Muscle of back (tissue), 11 donors: Measurements from ENCODE around the gene PLAGL2. TPM values are rescaled to one million over a fixed set of nuclear protein-coding genes. Genes with fewer than 3 reads are reported as not detected.
A peak's percentile ranks its signal among the peaks of the same experiment; 100 is the strongest.
"Not testable (repeated sequence)": the region's sequence is repeated elsewhere in the genome, so short reads cannot be mapped to it uniquely, and the experiment has no call there.

Experiments used
- DNase-seq, 3 donors: peaks; one replicate each; pipeline versions ENCODE4 v3.0.0 to v3.0.0-alpha.2; 2013
- polyA plus RNA-seq, 10 donors: library from polyadenylated mRNA; unstranded; fragments of 120-200 nt; gene quantifications; one replicate each; pipeline ENCODE4 v1.2.1, GENCODE V29; 2013; ENCODE audit not compliant: insufficient read length in 10 of 10

Gene PLAGL2
- polyA plus RNA-seq, 10 donors: 10.6 to 15.5 (median 12.4) TPM

DNA sequence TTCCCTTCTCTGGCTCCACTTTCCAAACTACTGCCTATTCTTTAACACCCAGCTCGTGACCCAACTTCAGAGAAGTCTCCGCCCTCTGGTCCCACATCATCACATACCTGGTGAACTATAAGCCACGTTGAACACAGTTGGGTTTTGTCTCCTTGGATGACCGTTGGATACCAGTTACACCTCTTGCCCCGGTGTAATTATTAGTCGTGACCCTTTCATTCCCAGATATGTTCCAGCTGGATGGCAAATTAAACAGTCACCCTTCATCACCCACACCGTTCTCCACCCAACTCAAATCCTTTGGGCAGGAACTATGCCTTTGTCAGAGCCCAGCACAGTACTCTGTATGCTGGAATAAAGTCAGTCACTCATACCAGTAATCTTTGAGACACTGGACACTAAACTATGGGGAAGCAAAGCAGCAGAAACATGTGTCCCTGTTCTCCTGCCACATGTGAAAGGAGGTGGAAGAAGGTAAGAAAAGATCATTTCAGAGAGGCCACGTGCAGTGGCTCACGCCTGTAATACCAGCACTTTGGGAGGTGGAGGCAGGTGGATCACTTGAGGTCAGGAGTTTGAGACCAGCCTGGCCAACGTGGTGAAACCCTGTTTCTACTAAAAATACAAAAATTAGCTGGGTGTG is 22.5 kb downstream of the PLAGL2 start:
- no peak for DNase-seq

DNA sequence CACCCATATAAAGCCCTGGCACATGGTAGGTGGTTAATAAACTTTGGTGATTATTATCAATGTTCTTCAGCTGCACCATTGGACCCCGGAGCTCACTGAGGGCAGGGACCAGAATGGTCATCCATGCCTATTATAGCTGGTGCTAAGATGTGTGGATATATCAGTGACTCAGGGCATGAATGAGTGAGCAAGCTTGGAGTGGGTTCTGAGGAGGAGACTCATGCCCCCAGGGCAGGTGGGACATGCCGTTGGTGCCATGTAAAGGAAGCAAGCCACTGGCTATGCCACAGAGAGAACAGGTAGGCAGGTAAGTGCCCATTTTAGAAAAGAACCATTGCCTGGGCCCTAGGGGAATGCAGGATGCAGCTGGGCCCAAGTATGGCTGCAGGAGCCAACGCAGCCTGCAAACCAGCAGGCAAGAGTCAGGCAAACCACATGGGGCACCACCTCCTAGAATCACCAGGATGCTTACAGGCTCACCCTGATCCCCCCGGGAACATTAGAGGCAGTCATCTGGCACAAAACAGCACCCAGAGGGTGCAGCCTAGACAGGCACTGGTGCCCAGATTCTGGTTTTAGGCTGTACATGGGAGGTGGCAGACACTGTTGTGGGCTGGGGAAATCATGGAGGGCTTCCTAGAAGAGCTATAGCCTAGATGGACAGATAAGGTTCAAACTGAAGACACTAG is 23.5 kb downstream of the PLAGL2 start:
- DNase-seq: no peak

DNA sequence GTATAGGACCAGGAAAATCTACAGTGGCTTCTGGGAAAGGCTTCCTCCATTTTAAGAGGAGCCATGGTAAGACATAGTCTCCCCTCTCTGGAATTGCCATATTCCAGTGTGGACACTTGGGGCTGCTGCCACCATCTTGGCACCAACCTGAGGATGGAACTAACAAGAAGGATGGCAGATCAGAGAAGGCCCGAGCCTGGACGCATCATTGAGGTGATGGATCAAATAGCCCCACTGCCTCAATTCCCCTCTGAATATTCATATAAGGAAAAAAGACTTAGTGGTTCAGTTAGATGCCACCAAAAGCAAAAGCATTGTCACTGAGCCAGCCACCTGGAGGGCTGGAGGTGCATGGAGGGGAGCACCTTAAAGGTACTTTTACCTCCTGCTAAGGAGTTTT is 25.9 kb downstream of the PLAGL2 start:
- no peak for DNase-seq

DNA sequence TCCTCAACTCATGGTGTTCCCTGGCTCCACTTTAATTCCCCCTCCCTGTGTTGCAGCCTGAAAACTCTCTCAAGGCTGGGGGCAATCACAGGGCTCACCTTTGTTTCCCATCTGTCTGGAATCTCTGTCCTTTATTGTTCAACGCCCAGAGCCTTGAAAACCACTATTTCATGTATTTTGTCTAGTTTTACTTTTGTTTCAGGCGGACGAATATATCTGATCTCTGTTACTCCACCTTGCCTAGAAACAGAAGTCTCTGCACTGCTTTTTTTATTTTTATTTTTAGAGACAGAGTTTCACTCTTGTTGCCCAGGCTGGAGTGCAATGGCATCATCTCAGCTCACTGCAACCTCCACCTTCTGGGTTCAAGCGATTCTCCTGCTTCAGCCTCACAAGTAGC is 27.6 kb downstream of the PLAGL2 start:
- no peak for DNase-seq

DNA sequence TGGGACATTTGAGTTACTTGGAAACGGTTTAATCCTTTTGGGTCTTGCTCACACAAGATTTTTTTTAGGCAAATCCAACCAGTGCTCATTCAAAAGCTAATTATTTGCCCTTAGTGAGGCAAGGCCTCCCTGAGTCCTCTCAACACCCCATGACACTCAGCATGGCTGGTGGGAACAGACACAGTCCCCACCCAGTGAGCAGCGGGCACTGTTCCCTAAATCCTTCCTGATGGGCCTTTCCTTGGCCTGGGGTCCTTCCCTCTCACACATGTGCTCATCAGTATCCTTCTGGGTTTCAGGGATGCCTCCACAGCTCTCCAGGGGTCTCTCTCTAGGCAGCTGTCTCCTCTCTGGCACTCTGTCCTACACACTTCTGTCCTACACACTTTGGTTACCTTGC is 28.0 kb downstream of the PLAGL2 start:
- no peak for DNase-seq

DNA sequence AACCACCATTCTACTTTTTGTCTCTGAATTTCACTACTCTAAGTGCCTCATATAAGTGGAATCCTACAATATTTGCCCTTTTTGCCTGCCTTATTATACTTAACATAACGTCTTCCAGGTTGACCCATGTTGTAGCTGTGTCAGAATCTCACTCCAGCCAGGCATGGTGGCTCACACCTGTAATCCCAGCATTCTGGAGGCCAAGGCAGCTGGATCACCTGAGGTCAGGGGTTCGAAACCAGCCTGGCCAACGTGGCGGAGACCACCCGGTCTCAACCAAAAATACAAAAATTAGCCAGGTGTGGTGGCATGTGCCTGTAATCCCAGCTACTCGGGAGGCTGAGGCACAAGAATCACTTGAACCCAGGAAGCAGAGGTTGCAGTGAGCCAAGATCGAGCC is 29.8 kb downstream of the PLAGL2 start:
- DNase-seq: not testable (repeated sequence)

DNA sequence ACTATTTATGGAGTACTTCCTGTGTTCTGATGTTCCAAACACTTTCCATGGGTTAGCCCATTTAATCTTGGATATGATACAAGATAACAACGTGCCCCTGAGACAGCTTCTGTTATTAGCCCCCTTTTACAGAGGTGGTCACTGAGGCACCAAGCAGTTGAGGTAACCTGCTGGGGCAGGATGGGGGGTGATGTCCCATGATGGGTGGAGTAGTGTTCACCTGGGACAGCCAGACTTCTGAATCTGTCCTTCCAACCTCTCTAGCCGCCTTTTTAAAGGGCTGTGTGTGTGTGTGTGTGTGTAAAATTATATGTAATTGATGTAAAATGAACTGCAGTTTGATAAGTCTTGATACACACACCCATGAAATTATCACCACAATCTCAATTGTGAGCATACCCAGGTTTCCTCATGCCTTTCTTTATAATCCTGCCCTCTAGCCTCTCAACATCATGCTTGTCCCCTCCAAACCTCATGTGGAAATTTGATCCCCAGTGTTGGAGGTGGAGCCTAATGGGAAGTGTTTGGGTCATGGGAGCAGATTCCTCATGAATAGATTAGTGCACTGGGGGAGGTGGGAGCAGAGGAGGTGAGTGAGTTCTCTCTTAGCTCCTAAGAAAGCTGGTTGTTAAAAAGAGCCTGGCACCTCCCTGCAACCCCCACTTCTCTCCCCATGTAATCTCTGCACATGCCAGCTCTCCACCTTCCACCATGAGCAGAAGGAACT is 39.2 kb downstream of the PLAGL2 start:
- DNase-seq: peak in 1 of 3 donors; percentile 7

DNA sequence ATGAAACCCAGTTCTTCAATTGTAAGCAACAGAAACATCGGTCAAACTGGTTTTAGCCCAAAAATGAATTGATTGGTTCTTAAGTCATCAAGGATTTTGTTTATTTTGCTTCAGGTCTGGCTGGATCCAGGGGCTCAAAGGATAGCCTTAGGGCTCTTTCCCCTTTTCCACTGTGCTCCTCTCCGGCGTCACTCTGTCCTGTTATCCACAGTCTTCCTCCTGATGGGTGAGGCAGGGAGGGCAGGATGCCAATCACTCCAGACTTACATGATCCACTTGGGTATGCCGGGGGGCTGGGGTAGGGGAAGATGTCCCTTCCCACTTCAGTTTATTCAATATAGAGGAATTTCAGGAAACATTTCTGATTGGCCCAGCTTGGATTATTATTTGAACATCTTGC is 40.0 kb downstream of the PLAGL2 start:
- DNase-seq: no peak

DNA sequence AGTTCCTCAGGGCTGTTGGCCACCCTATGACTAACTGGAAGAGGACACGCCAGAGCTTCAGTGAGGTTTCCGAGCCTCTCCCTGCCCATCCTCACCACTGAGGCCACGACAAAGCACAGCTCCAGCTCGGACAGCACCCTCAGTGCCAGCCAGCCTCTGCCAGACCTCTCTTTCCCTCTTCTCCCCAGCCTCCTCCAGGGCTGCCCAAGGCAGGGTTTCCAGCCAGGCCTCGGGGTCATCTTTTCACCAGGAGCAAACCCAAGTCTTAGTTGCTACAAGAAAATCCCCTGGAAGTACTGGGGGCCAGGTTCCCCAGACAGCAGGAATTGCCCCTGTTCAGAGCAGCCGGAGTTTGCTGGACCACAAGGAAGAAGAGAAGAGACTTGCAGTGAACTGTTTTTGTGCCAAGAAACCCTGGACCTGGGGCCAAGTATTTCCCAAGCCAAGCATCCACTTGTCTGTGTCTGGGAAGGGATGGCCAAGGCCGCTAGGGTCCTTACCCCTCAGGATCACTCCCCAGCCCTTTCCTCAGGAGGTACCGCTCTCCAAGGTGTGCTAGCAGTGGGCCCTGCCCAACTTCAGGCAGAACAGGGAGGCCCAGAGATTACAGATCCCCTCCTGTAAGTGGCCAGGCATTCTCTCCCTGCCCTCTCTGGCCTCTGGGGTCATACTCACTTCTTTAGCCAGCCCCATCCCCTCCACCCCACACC is 41.6 kb downstream of the PLAGL2 start:
- DNase-seq: no peak

DNA sequence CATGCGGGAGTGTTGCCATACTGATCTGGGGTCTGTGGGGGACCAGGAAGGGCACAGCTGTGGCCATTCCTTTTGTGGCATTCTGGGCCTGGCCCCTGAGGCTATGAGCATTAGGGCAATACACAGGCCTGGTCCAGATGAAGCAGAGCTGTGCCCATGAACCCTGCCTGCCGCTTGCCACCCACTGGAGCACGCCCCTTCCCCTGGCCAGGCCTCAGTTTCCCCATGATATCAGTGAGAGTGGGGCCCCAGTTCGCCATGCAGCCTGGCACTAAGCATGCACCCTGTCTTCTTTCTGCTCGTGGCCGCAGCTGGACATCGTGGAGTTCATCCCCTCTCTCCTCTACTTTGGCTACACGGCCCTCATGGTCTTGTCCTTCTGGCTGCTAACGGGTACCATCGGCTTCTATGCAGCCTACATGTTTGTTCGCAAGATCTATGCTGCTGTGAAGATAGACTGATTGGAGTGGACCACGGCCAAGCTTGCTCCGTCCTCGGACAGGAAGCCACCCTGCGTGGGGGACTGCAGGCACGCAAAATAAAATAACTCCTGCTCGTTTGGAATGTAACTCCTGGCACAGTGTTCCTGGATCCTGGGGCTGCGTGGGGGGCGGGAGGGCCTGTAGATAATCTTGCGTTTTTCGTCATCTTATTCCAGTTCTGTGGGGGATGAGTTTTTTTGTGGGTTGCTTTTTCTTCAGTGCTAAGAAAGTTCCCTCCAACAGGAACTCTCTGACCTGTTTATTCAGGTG is 42.4 kb downstream of the PLAGL2 start:
- DNase-seq: no peak

DNA sequence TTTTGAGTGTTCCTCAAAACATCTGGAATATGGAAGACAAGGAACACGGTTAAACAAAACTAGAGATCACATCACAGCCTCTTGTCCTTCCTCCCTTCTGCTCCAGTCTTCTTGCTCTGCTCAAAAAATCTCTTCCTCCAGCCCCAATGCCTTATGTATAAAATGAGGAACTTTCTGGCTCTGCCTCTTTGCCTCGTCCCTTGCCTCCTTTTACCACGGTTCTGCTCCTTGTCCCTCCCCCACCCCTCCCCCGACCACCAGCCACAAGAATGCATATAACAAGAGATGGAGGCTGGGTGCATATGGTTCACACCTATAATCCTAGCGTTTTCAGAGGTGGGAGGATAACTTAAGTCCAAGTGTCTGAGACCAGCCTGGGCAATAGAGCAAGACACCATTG is 43.6 kb downstream of the PLAGL2 start:
- no peak for DNase-seq

DNA sequence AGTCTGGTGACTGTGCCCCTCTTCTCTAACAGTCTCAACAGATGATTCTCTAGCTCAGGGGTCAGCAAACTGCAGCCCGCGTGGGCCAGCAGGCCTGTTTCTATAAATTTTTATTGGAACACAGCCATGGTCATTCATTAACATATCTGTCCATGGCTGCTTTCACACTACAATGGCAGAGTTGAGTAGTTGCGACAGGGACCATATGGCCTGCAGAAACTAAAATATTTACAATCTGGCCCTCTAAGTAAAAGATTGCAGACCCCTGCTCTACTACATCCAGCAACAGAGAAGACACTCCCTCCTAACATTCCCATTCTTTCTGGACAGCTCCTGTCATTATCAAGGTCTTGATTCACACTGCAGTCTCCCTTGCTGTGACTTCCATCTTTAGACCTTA is 45.2 kb downstream of the PLAGL2 start:
- DNase-seq: no peak

DNA sequence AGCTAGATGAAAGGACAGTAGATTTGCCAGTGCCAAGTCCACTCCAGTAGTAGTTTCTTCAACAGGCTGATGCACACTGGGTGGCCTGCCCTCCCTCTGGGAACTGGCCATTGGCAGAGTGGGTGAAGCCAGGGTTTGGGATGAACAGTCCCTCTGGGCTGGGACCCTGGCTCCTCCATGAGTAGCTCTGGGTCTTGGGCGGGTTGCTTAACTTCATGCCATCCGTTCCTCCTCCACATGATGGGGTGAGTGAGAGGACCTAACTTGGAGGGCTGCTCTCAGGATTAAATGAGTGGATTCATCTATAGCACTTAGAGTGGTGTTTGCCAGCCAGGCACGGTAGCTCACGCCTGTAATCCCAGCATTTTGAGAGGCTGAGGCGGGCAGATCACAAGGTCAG is 47.2 kb downstream of the PLAGL2 start:
- no peak for DNase-seq

DNA sequence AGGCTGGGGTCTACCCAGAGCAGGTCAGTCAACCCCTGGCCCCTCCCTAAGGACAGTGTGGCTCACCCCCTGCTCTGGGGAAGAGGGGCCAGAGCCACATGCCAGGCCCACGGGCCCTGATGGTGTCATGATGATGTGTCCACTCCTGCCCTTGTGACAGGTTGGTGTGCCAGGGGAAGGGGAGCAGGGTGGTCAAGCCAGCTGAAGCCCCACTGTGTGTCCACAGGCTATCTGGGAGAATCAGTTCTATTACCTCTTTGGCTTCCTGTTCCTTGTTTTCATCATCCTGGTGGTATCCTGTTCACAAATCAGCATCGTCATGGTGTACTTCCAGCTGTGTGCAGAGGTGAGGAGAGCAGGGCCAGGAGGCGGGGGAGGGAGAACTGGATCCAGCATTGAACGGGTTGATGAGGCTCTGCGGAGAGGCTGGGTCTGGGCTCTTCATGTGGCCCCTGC is 47.7 kb downstream of the PLAGL2 start:
- DNase-seq: no peak

DNA sequence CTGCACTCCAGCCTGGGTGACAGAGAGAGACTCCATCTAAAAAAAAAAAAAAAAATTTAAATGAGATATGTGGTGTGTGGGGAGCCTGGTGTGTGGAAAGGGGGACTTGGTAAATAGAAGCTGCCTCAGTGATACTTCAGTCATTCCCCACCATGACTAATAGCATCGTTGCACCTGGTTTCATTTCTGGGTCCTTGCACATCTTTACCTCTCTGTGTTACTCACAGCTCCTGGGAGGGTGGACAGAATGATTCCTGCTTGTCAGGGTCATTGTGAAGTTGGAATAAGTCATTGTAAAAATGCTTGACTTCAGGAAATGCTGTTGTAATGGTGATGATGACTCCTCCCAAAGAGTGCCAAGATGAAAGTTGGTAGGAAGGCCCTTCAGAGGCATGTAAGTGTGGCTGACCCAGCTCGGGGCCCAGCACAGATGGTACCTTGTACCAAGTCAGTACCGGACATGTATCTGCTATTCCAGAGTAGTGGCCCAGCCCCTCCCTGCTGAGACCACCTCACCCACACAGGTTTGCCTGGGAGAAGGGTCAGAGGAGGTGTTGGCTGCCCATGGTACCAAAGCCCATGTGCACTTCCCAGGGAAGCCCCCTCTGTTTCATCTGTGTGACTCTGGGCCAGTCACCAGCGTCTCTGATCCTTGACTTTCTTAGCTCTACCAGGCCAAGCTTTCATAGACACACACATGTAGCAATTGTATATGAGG is 48.4 kb downstream of the PLAGL2 start:
- DNase-seq: no peak

DNA sequence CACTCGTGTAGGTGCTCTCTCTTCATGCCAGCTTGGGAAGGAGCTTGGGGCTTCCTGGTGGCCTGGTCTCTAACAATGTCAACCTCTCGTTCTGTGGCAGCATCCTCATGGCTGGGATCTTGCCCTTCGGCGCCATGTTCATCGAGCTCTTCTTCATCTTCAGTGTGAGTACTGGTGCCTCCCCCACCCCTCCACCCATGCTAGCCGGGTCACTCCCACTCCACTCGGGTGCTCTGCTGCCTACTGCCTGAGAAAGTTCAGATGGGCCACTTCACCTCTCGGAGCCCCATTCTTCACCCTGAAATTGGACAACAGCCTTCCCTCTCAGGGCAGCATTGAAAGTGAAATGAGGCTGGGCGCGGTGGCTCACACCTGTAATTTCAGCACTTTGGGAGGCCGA is 49.2 kb downstream of the PLAGL2 start:
- DNase-seq: no peak

DNA sequence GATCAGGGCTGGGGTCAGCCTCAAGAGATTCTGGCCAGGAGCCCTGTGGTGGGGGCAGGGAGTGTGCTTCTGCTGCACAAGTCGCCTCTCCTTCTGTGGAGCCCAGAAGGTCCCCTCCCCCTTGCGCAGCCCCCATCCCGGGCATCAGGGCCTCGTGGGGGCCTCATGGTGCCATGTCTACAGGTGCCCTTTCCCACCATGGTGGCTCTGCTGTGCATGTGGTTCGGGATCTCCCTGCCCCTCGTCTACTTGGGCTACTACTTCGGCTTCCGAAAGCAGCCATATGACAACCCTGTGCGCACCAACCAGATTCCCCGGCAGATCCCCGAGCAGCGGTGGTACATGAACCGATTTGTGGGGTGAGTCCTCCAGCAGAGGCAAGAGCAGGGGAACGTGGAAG is 49.9 kb downstream of the PLAGL2 start:
- DNase-seq: no peak

DNA sequence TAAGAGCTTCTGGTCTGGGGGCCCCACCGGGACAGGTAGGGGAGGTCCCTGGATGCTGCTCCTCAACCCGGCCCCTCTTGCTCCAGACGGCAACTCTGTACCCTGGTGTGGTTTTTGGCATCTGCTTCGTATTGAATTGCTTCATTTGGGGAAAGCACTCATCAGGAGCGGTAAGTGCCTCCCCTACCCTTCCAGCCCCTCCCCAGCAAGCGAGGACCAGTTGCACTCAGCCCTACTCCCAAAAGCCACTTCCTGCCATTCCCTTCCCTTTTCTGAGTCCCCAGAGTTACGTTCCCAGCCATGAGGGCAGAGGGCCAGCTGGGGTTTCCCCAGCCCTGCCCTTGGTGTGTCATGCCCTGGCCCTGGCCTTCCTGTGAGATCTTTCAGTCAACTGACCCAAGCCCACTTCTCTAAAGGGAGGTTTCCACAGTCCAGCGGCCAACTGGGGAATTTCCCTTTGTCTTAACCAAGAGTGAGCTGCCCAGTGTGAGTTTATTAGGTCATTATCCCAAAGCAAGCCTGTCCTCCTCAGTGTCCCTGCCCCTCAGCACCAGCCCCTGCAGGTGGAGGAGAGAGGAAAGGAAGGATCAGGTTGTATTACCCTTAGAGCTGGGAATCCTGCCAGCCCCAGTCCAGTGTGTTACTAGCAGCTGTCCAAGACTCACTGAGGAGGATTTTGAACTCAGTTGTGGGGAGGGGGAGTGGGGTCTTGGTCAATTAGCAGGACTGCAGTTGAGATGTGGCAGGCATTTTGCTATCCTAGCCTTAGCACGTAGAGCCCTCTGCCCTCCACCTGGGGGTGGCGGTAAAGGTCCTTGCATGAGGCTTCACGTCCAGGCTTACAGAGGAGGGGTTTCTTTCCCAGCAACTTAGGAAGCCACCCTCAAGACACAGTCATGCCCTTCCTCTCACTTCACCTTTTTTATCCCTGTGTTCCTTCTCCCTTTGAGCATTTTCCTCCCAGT is 52.2 kb downstream of the PLAGL2 start:
- peak; percentile 42 to 72 (median 61) for DNase-seq

DNA sequence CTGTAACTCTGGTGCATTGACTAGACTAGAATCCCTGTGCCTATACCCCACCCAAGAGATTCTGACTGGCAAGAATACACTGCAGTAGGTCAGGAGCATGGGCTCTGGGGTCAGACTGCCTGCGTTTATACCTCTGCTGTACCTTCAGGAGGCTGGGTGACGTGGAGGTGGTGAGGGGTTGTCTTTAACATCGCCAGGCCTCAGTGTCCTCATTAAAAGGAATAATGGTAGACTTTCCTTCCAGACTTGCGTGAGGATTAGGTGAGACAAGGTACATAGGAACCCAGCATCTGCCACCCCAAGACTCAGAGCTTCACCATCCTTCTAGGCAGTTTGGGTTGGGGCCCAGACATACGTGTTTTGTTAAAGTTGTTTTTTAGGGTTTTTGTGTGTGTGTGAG is 53.8 kb downstream of the PLAGL2 start:
- DNase-seq: no peak

DNA sequence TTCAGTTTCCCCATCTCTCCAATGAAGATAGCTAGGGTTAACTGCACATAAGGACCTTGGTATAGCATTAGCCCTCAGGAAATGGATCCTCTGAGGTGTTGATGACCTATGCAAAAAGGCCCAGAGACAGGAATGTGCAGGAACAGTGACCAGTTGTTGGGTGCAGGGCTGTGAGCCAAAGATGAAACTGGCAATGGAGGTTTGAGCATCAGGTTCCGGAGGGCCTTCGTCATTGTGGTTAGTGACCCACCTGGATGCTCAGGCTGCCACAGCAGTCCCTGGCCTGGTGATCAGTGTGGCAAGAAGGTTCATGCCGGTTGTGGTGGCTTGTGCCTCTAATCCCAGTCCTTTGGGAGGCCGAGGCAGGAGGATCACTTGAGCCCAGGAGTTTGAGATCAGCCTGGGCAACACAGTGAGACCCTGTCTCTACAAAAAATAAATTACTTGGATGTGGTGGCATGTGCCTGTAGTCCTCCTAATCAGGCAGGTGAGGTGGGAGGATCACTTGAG is 54.3 kb downstream of the PLAGL2 start:
- no peak for DNase-seq
